HepG2 (cell line): Measurements from ENCODE around the gene FBXO10. TPM values are rescaled to one million over a fixed set of nuclear protein-coding genes. Genes with fewer than 3 reads are reported as not detected.

ENCODE experiments used
- ARNT2 ChIP-seq: sonication (generic); formaldehyde crosslinking; IDR thresholded peaks from 2 replicates; pipeline ENCODE4 v1.8.0; 2022; ENCODE audit warnings: mild to moderate bottlenecking, low read depth, missing genetic modification reagents, moderate library complexity
- ASH2L ChIP-seq: fragments of 300-600, 200-600 bp; sonication (generic); IDR thresholded peaks from 2 replicates; pipeline ENCODE4 v1.7.0; 2017; ENCODE audit warnings: low read depth, mild to moderate bottlenecking, moderate library complexity, mixed read lengths, low read length; ENCODE audit not compliant: insufficient read length
- ATF5 ChIP-seq: sonication (generic); formaldehyde crosslinking; IDR thresholded peaks from 2 replicates; pipeline ENCODE4 v1.4.0; 2020; ENCODE audit warnings: mild to moderate bottlenecking, low read depth, missing genetic modification reagents
- ESRRA ChIP-seq: sonication (generic); formaldehyde crosslinking; IDR thresholded peaks from 2 replicates; pipeline ENCODE4 v1.5.1; 2020; ENCODE audit warnings: mild to moderate bottlenecking, low read depth, missing genetic modification reagents
- HNF1B ChIP-seq: sonication (generic); formaldehyde crosslinking; IDR thresholded peaks from 2 replicates; pipeline ENCODE4 v1.5.1; 2020; ENCODE audit warnings: mild to moderate bottlenecking, moderate library complexity, missing genetic modification reagents
- IRF9 ChIP-seq: sonication (generic); formaldehyde crosslinking; IDR thresholded peaks from 2 replicates; pipeline ENCODE4 v1.8.0; 2022; ENCODE audit warnings: missing genetic modification reagents, mild to moderate bottlenecking, borderline replicate concordance
- KDM5A ChIP-seq: fragments of 200-600 bp; sonication (generic); IDR thresholded peaks from 2 replicates; pipeline ENCODE4 v1.7.0; 2018; ENCODE audit warnings: antibody characterized with exemption, mild to moderate bottlenecking, low read length, borderline replicate concordance
- PCBP1 ChIP-seq: fragments of 200-400 bp; formaldehyde crosslinking; IDR thresholded peaks from 2 replicates; pipeline ENCODE4 v1.6.1; 2017; ENCODE audit warnings: mild to moderate bottlenecking, low read depth, low read length, borderline replicate concordance
- POLR2G ChIP-seq: fragments of 200-400 bp; formaldehyde crosslinking; IDR thresholded peaks from 2 replicates; pipeline ENCODE4 v1.6.1; 2018; ENCODE audit warnings: mild to moderate bottlenecking, low read depth, low read length, moderate library complexity
- SKI ChIP-seq: fragments of 450-650 bp; IDR thresholded peaks from one replicate; pipeline ENCODE4 v1.6.1; 2018; ENCODE audit warnings: mild to moderate bottlenecking; ENCODE audit not compliant: partially characterized antibody
- ZBTB10 ChIP-seq: sonication (generic); formaldehyde crosslinking; IDR thresholded peaks from 2 replicates; pipeline ENCODE4 v1.4.0; 2020; ENCODE audit warnings: missing genetic modification reagents, borderline replicate concordance
- ZC3H13 ChIP-seq: sonication (generic); formaldehyde crosslinking; IDR thresholded peaks from 2 replicates; pipeline ENCODE4 v1.8.1; 2023; ENCODE audit warnings: mild to moderate bottlenecking, missing genetic modification reagents, moderate library complexity
- ZHX1 ChIP-seq: sonication (generic); formaldehyde crosslinking; IDR thresholded peaks from 2 replicates; pipeline ENCODE4 v1.8.1; 2022; ENCODE audit warnings: low read depth, mild to moderate bottlenecking, missing genetic modification reagents
- ZNF343 ChIP-seq: sonication (generic); formaldehyde crosslinking; IDR thresholded peaks from 2 replicates; pipeline ENCODE4 v1.4.0; 2020; ENCODE audit warnings: mild to moderate bottlenecking, missing genetic modification reagents
- ZNF773 ChIP-seq: sonication (generic); formaldehyde crosslinking; IDR thresholded peaks from 2 replicates; pipeline ENCODE4 v1.4.0; 2020; ENCODE audit warnings: missing genetic modification reagents, borderline replicate concordance
- ZNF777 ChIP-seq: sonication (generic); formaldehyde crosslinking; IDR thresholded peaks from 2 replicates; pipeline ENCODE4 v1.4.0; 2020; ENCODE audit warnings: missing genetic modification reagents
- polyA plus RNA-seq, 8 experiments: library from polyadenylated mRNA; depleted of rRNA in 3 of 8; stranded (reverse) in 7 of 8; unstranded in 1 of 8; fragments of >200 nt; fragmentation: Illumina TruSeq in 4 of 8; extraction: Trizol in 4 of 8; gene quantifications; 2 replicates each; pipeline versions ENCODE4 v1.2.1 to v1.2.3, GENCODE V29; 2011 to 2016; ENCODE audit warnings: low read depth in 4 of 8, missing spikeins in 1 of 8, mixed read lengths in 1 of 8; ENCODE audit not compliant: insufficient read depth in 1 of 8
- total RNA-seq, 5 experiments: library from RNA; depleted of rRNA; stranded (reverse); fragments of >200 nt; fragmentation: Illumina TruSeq; extraction: Trizol; gene quantifications; 2 replicates each; pipeline ENCODE4 v1.2.3, GENCODE V29; 2016; ENCODE audit warnings: low read depth in 1 of 5

Gene FBXO10
- total and polyA plus RNA-seq, 2 of the 13 experiments (the other 11 are each of a cell fraction or from before 2014, with no cell fraction given), result 3.1 to 5.1 TPM

GRCh38 chr9:37464426-37465248 lies 111.5 kb downstream of the FBXO10 start (continued):
- TF ChIP-seq ZBTB10 (CRISPR knock-in tag), result no peak
- TF ChIP-seq HNF1B, result peak; percentile 38; the same call in 1 of the 2 replicates
- TF ChIP-seq PCBP1, result peak; percentile 39; the same call in 1 of the 2 replicates
- peak; percentile 39; the same call in 1 of the 2 replicates for TF ChIP-seq ZNF773 (CRISPR knock-in tag)
- peak; percentile 53; the same call in 1 of the 2 replicates for TF ChIP-seq ZNF343 (CRISPR knock-in tag)
- TF ChIP-seq SKI, result peak; percentile 45
- 0 out of 2 replicates have a peak, but pooled peaks have one; percentile 52 for TF ChIP-seq IRF9 (CRISPR knock-in tag)
- TF ChIP-seq POLR2G, result peak; percentile 66; the same call in 1 of the 2 replicates
- TF ChIP-seq ESRRA (CRISPR knock-in tag), result 0 out of 2 replicates have a peak, but pooled peaks have one; percentile 44
- peak; percentile 76 for TF ChIP-seq ASH2L
- TF ChIP-seq ZNF777, result peak; percentile 66
- TF ChIP-seq ZC3H13 (CRISPR knock-in tag), result 0 out of 2 replicates have a peak, but pooled peaks have one; percentile 27
- TF ChIP-seq ZHX1, result peak; percentile 57; the same call in 1 of the 2 replicates
- TF ChIP-seq ATF5 (CRISPR knock-in tag), result no peak
- no peak for TF ChIP-seq ARNT2
- TF ChIP-seq KDM5A, result peak; percentile 67; the same call in 1 of the 2 replicates
